Gastrocnemius medialis (tissue), 4 donors: ENCODE data around the gene SSX2IP.

Source experiments
- CTCF ChIP-seq, 5 experiments: fragments of 450-650 bp in 3 of 5; fragments of 200-600 bp in 2 of 5; sonication (generic) in 2 of 5; IDR thresholded peaks in 4 of 5; conservative IDR thresholded peaks in 1 of 5; 1 replicate in 4 of 5; 2 replicates in 1 of 5; pipeline ENCODE4 v1.5.1; 2016 to 2019; ENCODE audit warnings: antibody characterized with exemption in 5 of 5, mild to moderate bottlenecking in 3 of 5, moderate library complexity in 3 of 5
- POLR2A ChIP-seq, 2 donors: fragments of 450-650 bp; IDR thresholded peaks; one replicate each; pipeline ENCODE4 v1.6.1; 2017; ENCODE audit warnings: antibody characterized with exemption in 2 of 2, mild to moderate bottlenecking in 2 of 2, moderate library complexity in 2 of 2

DNA sequence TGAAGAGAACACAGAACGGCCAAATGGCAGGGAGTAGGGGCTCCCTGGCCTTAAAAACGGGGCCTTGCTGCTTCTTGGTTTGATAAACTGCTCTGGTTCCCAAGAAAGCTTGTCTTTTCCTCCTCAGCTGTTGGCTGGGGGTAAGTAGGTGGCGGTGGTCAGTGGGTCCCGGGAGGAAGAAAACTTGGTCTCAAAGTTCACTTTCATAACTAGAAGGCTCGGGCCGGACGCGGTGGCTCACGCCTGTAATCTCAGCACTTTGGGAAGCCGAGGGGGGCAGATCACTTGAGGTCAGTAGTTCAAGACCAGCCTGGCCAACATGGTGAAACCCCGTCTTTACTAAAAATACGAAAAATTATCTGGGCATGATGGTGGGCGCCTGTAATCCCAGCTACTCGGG lies 68.7 kb downstream of the SSX2IP start:
- TF ChIP-seq POLR2A (IDR thresholded peaks at IDR 0.05), result no peak
- no peak for TF ChIP-seq CTCF (IDR thresholded peaks at IDR 0.05 in 4 of 5, conservative IDR thresholded peaks at IDR 0.05 in 1 of 5)
